K562 (cell line): ENCODE measurements around the gene FADS1. TPM values are rescaled to one million over a fixed set of nuclear protein-coding genes. Genes with fewer than 3 reads are reported as not detected.

ENCODE experiments used
- ATAC-seq: fragments of 200-7000 bp; cut with Tn5 transposase; 3 replicates; pipeline ENCODE4 v1.9.1; 2020; ENCODE audit warnings: moderate library complexity
- BruUV-seq: library from RNA; stranded (reverse); fragments of 400-500 nt; replicated peaks from 2 replicates; lab custom pipeline; 2021; lab: Mats Ljungman, UMichigan
- CTCF ChIA-PET: fragments of 300-600 bp; formaldehyde crosslinking; extraction: SDS; loops from one replicate; lab custom pipeline; 2021; ENCODE audit warnings: low intra/inter-chr PET ratio; lab: Yijun Ruan, JAX
- POLR2A ChIA-PET: fragments of 300-600, 350-650 bp; sonication (Branson Sonifier 250); formaldehyde crosslinking; extraction: SDS; loops from one replicate; lab custom pipeline; 2021; ENCODE audit warnings: antibody characterized with exemption, inconsistent platforms; lab: Yijun Ruan, JAX
- DNase-seq, 4 experiments: peaks; one replicate each; pipeline versions ENCODE4 v3.0.0 to v3.0.0-alpha.2; 2011 to 2018; ENCODE audit warnings: low spot score in 3 of 4, mixed read lengths in 3 of 4; ENCODE audit errors: extremely low read depth in 1 of 4
- FAIRE-seq: peaks from 2 replicates; lab custom pipeline; 2011; peaks lifted over from hg19 to GRCh38; lab: Jason Lieb, UNC
- H2AFZ ChIP-seq: 2 replicates; pipeline ENCODE4 v1.6.0; 2011; ENCODE audit warnings: low read depth, low read length, control low read depth, inconsistent platforms
- H3K27ac ChIP-seq: fragments of 200-600 bp; 3 replicates; pipeline ENCODE4 v1.8.0; 2011; ENCODE audit warnings: low read depth, mild to moderate bottlenecking, control low read depth, inconsistent platforms, low read length, moderate library complexity, mixed read lengths; ENCODE audit errors: extremely low read depth
- H3K27me3 ChIP-seq, 2 experiments: fragments of 300-600 bp in 1 of 2; 2 replicates in 1 of 2; 3 replicates in 1 of 2; pipeline versions ENCODE4 v1.6.0 to v1.8.0; 2011; ENCODE audit warnings: inconsistent platforms in 2 of 2, low read length in 2 of 2, mild to moderate bottlenecking in 1 of 2, mixed read lengths in 1 of 2, moderate library complexity in 1 of 2; ENCODE audit not compliant: control insufficient read depth in 2 of 2, insufficient read depth in 2 of 2
- H3K36me3 ChIP-seq: fragments of 300-600 bp; 3 replicates; pipeline ENCODE4 v1.8.0; 2011; ENCODE audit warnings: mild to moderate bottlenecking, low read length, inconsistent platforms; ENCODE audit not compliant: control insufficient read depth, insufficient read depth
- H3K4me1 ChIP-seq, 2 experiments: fragments of 200-600 bp in 1 of 2; replicated peaks in 1 of 2; 2 replicates in 1 of 2; 3 replicates in 1 of 2; pipeline versions ENCODE4 v1.5.1 to v1.8.0; 2011; ENCODE audit warnings: inconsistent platforms in 2 of 2, low read length in 2 of 2, mild to moderate bottlenecking in 1 of 2, mixed read lengths in 1 of 2, moderate library complexity in 1 of 2; ENCODE audit not compliant: control insufficient read depth in 2 of 2, insufficient read depth in 2 of 2
- H3K4me2 ChIP-seq: 2 replicates; pipeline ENCODE4 v1.6.1; 2011; ENCODE audit warnings: low read length, control low read depth, inconsistent platforms, mixed read lengths; ENCODE audit not compliant: insufficient read depth
- H3K4me3 ChIP-seq: fragments of 200-600 bp; sonication (generic), shearing (Covaris generic); 2 replicates; pipeline ENCODE4 v1.5.1; 2016; ENCODE audit warnings: control low read depth, inconsistent platforms
- H3K79me2 ChIP-seq: fragments of 200-600 bp; 3 replicates; pipeline ENCODE4 v1.8.0; 2011; ENCODE audit warnings: low read length, inconsistent platforms; ENCODE audit not compliant: control insufficient read depth, insufficient read depth
- H3K9ac ChIP-seq, 2 experiments: 2 replicates each; pipeline versions ENCODE4 v1.6.0 to v1.6.1; 2011; ENCODE audit warnings: low read depth in 2 of 2, low read length in 2 of 2, control low read depth in 1 of 2, inconsistent platforms in 1 of 2, mild to moderate bottlenecking in 1 of 2, mixed read lengths in 1 of 2; ENCODE audit not compliant: insufficient read depth in 1 of 2
- H3K9me1 ChIP-seq: one replicate; pipeline ENCODE4 v1.6.0; 2011; ENCODE audit warnings: inconsistent platforms, mild to moderate bottlenecking, low read length, moderate library complexity; ENCODE audit not compliant: control insufficient read depth, insufficient read depth
- H3K9me3 ChIP-seq: replicated peaks from 2 replicates; pipeline ENCODE4 v1.5.1; 2011; ENCODE audit warnings: low read depth, low read length, inconsistent platforms; ENCODE audit not compliant: control insufficient read depth, insufficient read depth
- H4K20me1 ChIP-seq: replicated peaks from 2 replicates; pipeline ENCODE4 v1.6.1; 2011; ENCODE audit warnings: low read length, inconsistent platforms, mixed read lengths; ENCODE audit not compliant: control insufficient read depth, insufficient read depth
- CBX2 ChIP-seq: fragments of 200-600 bp; sonication (generic); IDR thresholded peaks from one replicate; pipeline ENCODE4 v1.6.1; 2012; ENCODE audit warnings: mild to moderate bottlenecking, low read length, inconsistent platforms; ENCODE audit not compliant: insufficient read depth, poor library complexity, severe bottlenecking
- DIDO1 ChIP-seq: fragments of 450-650 bp; IDR thresholded peaks from 2 replicates; pipeline ENCODE4 v1.6.1; 2016; ENCODE audit warnings: low read depth, missing biosample characterization, missing genetic modification characterization
- ERF ChIP-seq: fragments of 450-650 bp; formaldehyde crosslinking; IDR thresholded peaks from 2 replicates; pipeline ENCODE4 v1.4.0; 2020; ENCODE audit warnings: mild to moderate bottlenecking, mixed read lengths
- HSF4 ChIP-seq: fragments of 250-450 bp; sonication (Bioruptor Pico); IDR thresholded peaks from 2 replicates; pipeline ENCODE4 v2.1.2; 2022; ENCODE audit warnings: mild to moderate bottlenecking, moderate library complexity, borderline replicate concordance
- MAZ ChIP-seq, 2 experiments: fragments of 450-650 bp in 1 of 2; sonication (generic) in 1 of 2; formaldehyde crosslinking; IDR thresholded peaks in 1 of 2; conservative IDR thresholded peaks in 1 of 2; 2 replicates each; pipeline versions ENCODE4 v1.4.0 to v1.5.0; 2020; ENCODE audit warnings: mild to moderate bottlenecking in 1 of 2, missing genetic modification reagents in 1 of 2
- MTA2 ChIP-seq: fragments of 450-650 bp; IDR thresholded peaks from 2 replicates; pipeline ENCODE4 v1.6.1; 2016; ENCODE audit warnings: low read depth
- NR4A1 ChIP-seq, 2 experiments: fragments of 250-450 bp in 1 of 2; fragments of 450-650 bp in 1 of 2; sonication (Bioruptor Pico) in 1 of 2; IDR thresholded peaks; 2 replicates each; pipeline versions ENCODE4 v1.4.0 to v1.6.1; 2016 to 2020; ENCODE audit warnings: mild to moderate bottlenecking in 2 of 2, missing compliant biosample characterization in 1 of 2, missing genetic modification characterization in 1 of 2, moderate library complexity in 1 of 2
- RFX5 ChIP-seq: IDR thresholded peaks from 2 replicates; pipeline ENCODE4 v1.6.1; 2011; ENCODE audit warnings: low read depth, mild to moderate bottlenecking, improper control_type of control experiment, low read length
- ZBTB1 ChIP-seq: sonication (generic); formaldehyde crosslinking; IDR thresholded peaks from 2 replicates; pipeline ENCODE4 v1.8.1; 2023; ENCODE audit warnings: missing genetic modification reagents, low read depth, mild to moderate bottlenecking, borderline replicate concordance
- ZBTB17 ChIP-seq: fragments of 450-650 bp; formaldehyde crosslinking; IDR thresholded peaks from 2 replicates; pipeline ENCODE4 v1.4.0; 2020; ENCODE audit warnings: mild to moderate bottlenecking
- ZNF77 ChIP-seq: fragments of 250-450 bp; sonication (Bioruptor Pico); IDR thresholded peaks from 2 replicates; pipeline ENCODE4 v1.5.0; 2020
- ZNF79 ChIP-seq: fragments of 250-450 bp; sonication (Bioruptor Pico); IDR thresholded peaks from 2 replicates; pipeline ENCODE4 v1.4.0; 2020; ENCODE audit warnings: low read depth, mild to moderate bottlenecking, moderate library complexity
- WGBS: fragments of 100-300 bp; shearing (Covaris generic); methylation state at CpG from one replicate; pipeline ENCODE4 v1.1.6; 2016; ENCODE audit warnings: low coverage, mixed read lengths; ENCODE audit not compliant: insufficient coverage; ENCODE audit errors: missing lambda C conversion rate; 5-methylcytosine and 5-hydroxymethylcytosine counted together
- in situ Hi-C: fragments of 300-500 bp; cut with MboI; formaldehyde crosslinking; loops from 4 replicates; pipeline ENCODE4 v1.15.0; 2018; ENCODE audit warnings: inconsistent platforms, mixed read lengths
- intact Hi-C: fragments of 100-400 bp; cut with micrococcal nuclease; formaldehyde crosslinking; loops from 2 replicates; pipeline ENCODE4 v1.14.2; 2022
- polyA plus RNA-seq, 8 experiments: library from polyadenylated mRNA; depleted of rRNA in 4 of 8; stranded (reverse) in 5 of 8; unstranded in 3 of 8; fragments of >200 nt; fragmentation: Nextera tagmentation in 2 of 8; fragmentation: Illumina TruSeq in 1 of 8; extraction: Ambion mirVana in 2 of 8; extraction: Trizol in 1 of 8; gene quantifications; 2 replicates each; pipeline versions ENCODE4 v1.2.1 to v1.2.3, GENCODE V29; 2011 to 2014; ENCODE audit warnings: inconsistent platforms in 1 of 8, missing spikeins in 1 of 8
- total RNA-seq, 7 experiments: library from RNA; depleted of rRNA in 6 of 7; stranded (reverse); fragments of >200 nt in 6 of 7; fragmentation: Illumina TruSeq in 2 of 7; extraction: Trizol in 2 of 7; gene quantifications; 2 replicates each; pipeline versions ENCODE4 v1.2.1 to v1.2.3, GENCODE V29; 2011 to 2021; ENCODE audit warnings: low replicate concordance in 1 of 7
- TF ChIP-seq, protein P1 (sequence below): fragments of 450-650 bp; formaldehyde crosslinking; IDR thresholded peaks from 2 replicates; pipeline ENCODE4 v1.4.0; 2020; ENCODE audit warnings: mild to moderate bottlenecking, moderate library complexity
- TF ChIP-seq, protein P2 (sequence below): IDR thresholded peaks from 2 replicates; pipeline ENCODE4 v1.6.1; 2014; ENCODE audit warnings: antibody characterized with exemption
- TF ChIP-seq, protein P3 (sequence below): sonication (generic); formaldehyde crosslinking; IDR thresholded peaks from 2 replicates; pipeline ENCODE4 v1.9.0; 2022; ENCODE audit warnings: mild to moderate bottlenecking, missing genetic modification reagents
- TF ChIP-seq, protein P4 (sequence below): fragments of 250-450 bp; sonication (Bioruptor Pico); IDR thresholded peaks from 2 replicates; pipeline ENCODE4 v1.8.0; 2022; ENCODE audit warnings: inconsistent platforms, mild to moderate bottlenecking, moderate library complexity, borderline replicate concordance

Gene FADS1
- total and polyA plus RNA-seq, 9 of the 15 experiments (the other 6 are each of a cell fraction or from before 2014, with no cell fraction given) = 110 to 864 (median 364) TPM

DNA sequence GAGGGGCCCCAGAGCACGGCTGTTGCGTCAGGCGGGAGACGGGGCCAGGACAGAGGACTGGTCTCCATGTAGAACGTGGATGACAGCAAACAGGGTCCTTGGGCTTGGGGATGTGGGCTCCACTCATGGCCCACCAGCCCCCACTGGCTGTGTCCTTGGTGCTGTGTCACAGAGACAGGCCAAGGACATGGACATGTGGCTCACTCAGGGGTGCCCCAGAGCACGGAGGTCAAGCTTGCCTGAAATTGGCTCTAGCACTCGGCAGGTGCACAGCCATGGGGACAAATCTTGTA lies 25.7 kb upstream of the FADS1 start:
- DNase-seq = no peak
- intact Hi-C loops = no loop called here
- CTCF ChIA-PET = no interaction called here

More for the DNA sequence above, 25.7 kb upstream of the FADS1 start:
- no peaks in the 10 kb centered on the region for H3K27me3 ChIP-seq
- TF ChIP-seq NR4A1 (CRISPR knock-in tag; IDR thresholded peaks at IDR 0.05) = no peak
- TF ChIP-seq NR4A1 (tag; IDR thresholded peaks at IDR 0.05) = 0 out of 2 replicates have a peak, but pooled peaks have one; percentile 18
- peak; percentile 13; the same call in 1 of the 2 replicates for TF ChIP-seq ZBTB17 (CRISPR knock-in tag)
- no peak for TF ChIP-seq RFX5
- TF ChIP-seq, protein P1, sequence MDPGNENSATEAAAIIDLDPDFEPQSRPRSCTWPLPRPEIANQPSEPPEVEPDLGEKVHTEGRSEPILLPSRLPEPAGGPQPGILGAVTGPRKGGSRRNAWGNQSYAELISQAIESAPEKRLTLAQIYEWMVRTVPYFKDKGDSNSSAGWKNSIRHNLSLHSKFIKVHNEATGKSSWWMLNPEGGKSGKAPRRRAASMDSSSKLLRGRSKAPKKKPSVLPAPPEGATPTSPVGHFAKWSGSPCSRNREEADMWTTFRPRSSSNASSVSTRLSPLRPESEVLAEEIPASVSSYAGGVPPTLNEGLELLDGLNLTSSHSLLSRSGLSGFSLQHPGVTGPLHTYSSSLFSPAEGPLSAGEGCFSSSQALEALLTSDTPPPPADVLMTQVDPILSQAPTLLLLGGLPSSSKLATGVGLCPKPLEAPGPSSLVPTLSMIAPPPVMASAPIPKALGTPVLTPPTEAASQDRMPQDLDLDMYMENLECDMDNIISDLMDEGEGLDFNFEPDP (CRISPR knock-in tag) = 0 out of 2 replicates have a peak, but pooled peaks have one; percentile 11
- TF ChIP-seq CBX2 = no peak
- no peak for TF ChIP-seq ZNF77 (CRISPR knock-in tag)
- TF ChIP-seq MTA2 = no peak
- TF ChIP-seq, protein P2, sequence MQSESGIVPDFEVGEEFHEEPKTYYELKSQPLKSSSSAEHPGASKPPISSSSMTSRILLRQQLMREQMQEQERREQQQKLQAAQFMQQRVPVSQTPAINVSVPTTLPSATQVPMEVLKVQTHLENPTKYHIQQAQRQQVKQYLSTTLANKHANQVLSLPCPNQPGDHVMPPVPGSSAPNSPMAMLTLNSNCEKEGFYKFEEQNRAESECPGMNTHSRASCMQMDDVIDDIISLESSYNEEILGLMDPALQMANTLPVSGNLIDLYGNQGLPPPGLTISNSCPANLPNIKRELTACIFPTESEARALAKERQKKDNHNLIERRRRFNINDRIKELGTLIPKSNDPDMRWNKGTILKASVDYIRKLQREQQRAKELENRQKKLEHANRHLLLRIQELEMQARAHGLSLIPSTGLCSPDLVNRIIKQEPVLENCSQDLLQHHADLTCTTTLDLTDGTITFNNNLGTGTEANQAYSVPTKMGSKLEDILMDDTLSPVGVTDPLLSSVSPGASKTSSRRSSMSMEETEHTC = no peak
- TF ChIP-seq ZBTB1 = no peak
- TF ChIP-seq, protein P3, sequence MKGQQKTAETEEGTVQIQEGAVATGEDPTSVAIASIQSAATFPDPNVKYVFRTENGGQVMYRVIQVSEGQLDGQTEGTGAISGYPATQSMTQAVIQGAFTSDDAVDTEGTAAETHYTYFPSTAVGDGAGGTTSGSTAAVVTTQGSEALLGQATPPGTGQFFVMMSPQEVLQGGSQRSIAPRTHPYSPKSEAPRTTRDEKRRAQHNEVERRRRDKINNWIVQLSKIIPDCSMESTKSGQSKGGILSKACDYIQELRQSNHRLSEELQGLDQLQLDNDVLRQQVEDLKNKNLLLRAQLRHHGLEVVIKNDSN (CRISPR knock-in tag) = no peak
- TF ChIP-seq ERF (CRISPR knock-in tag) = peak; percentile 61; the same call in 1 of the 2 replicates
- TF ChIP-seq ZNF79 (CRISPR knock-in tag) = no peak
- no peak for TF ChIP-seq DIDO1 (tag)
- 0 out of 2 replicates have a peak, but pooled peaks have one; percentile 11 for TF ChIP-seq HSF4 (CRISPR knock-in tag)
- TF ChIP-seq, protein P4, sequence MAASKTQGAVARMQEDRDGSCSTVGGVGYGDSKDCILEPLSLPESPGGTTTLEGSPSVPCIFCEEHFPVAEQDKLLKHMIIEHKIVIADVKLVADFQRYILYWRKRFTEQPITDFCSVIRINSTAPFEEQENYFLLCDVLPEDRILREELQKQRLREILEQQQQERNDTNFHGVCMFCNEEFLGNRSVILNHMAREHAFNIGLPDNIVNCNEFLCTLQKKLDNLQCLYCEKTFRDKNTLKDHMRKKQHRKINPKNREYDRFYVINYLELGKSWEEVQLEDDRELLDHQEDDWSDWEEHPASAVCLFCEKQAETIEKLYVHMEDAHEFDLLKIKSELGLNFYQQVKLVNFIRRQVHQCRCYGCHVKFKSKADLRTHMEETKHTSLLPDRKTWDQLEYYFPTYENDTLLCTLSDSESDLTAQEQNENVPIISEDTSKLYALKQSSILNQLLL (CRISPR knock-in tag) = no peak
- 0 out of 4 replicates have a peak, but pooled peaks of 1 of the 2 experiments have one; percentile 4 for TF ChIP-seq MAZ (CRISPR knock-in tag; conservative IDR thresholded peaks at IDR 0.05 in 1 of 2, IDR thresholded peaks at IDR 0.05 in 1 of 2)
- TF ChIP-seq, all 486 proteins: peak for 6
- POLR2A ChIA-PET = interaction anchor here (0.7 to 1.3 kb wide), 6 partner anchors 10 to 35 kb away, joined by 3 to 6 read pairs (median 4); partner anchors contain the start of gene FADS1
- WGBS = 77% methylated on average over 7 of the region's 7 CpGs
- Histone ChIP-seq H3K27ac (peak overlapping the region; percentile 90), H3K9me3 (no peaks in the 10 kb centered on the region), H3K36me3 (peaks cover 18% of the 10 kb centered on the region), H3K4me1 (peaks cover 39 to 57% of the 10 kb centered on the region in 2 experiments), H3K9me1 (peaks cover 3% of the 10 kb centered on the region), H3K4me2 (0 out of 2 replicates have a peak overlapping the region, but pooled peaks have one; percentile 73), H3K79me2 (peaks cover 3% of the 10 kb centered on the region; the same call in 2 of the 3 replicates), H3K9ac (peak overlapping the region; percentile 68 to 90), H3K4me3 (no peak overlapping the region), H4K20me1 (no peaks in the 10 kb centered on the region), H2AFZ (peak overlapping the region; percentile 61; the same call in 1 of the 2 replicates)
- in situ Hi-C loops = no loop called here
- FAIRE-seq (no peak), ATAC-seq (peak; percentile 18)
- BruUV-seq = no TSS peak
